HL-60 (cell line): ENCODE data around the gene TBCE.

Experiments used
- CTCF ChIP-seq: IDR thresholded peaks from one replicate; pipeline ENCODE4 v1.5.1; 2011; ENCODE audit warnings: low read length, control low read depth, inconsistent platforms; ENCODE audit not compliant: insufficient read depth
- GABPA ChIP-seq: IDR thresholded peaks from 2 replicates; pipeline ENCODE4 v1.6.1; 2012; ENCODE audit warnings: low read depth
- POLR2AphosphoS5 ChIP-seq: IDR thresholded peaks from 2 replicates; pipeline ENCODE4 v1.6.1; 2012; ENCODE audit warnings: low read depth
- REST ChIP-seq: IDR thresholded peaks from 2 replicates; pipeline ENCODE4 v1.6.1; 2012; ENCODE audit warnings: low read depth; ENCODE audit not compliant: insufficient replicate concordance
- SPI1 ChIP-seq: IDR thresholded peaks from 2 replicates; pipeline ENCODE4 v1.6.1; 2012; ENCODE audit warnings: low read depth, mild to moderate bottlenecking, borderline replicate concordance

- TF ChIP-seq CTCF = no peak
- TF ChIP-seq GABPA = no peak
- no peak for TF ChIP-seq POLR2AphosphoS5
- TF ChIP-seq REST = no peak
- no peak for TF ChIP-seq SPI1
Measured at GRCh38 chr1:235455823-235456222, 88.6 kb downstream of the TBCE start.
